HG02943 (cell line): ENCODE data around the gene CIBAR2.

Experiments
- ATAC-seq: cut with Tn5 transposase; IDR thresholded peaks from one replicate; pipeline ENCODE4 v1.9.1; 2021; ENCODE audit warnings: mild to moderate bottlenecking, low read depth, moderate library complexity; ENCODE audit not compliant: unreplicated experiment

Gene CIBAR2

GRCh38 chr16:85086347-85087291 is 25.7 kb downstream of the CIBAR2 start:
- no peak for ATAC-seq

- ATAC-seq = no peak
These were observed 26.6 kb downstream of the CIBAR2 start for GRCh38 chr16:85085721-85086120.

GRCh38 chr16:85084841-85085510 is 27.3 kb downstream of the CIBAR2 start:
- ATAC-seq = no peak

GRCh38 chr16:85083051-85083639 is 29.1 kb downstream of the CIBAR2 start:
- ATAC-seq = no peak

GRCh38 chr16:85082173-85083050 is 29.9 kb downstream of the CIBAR2 start:
- ATAC-seq = no peak

- ATAC-seq = no peak
These were observed 30.5 kb downstream of the CIBAR2 start for GRCh38 chr16:85081765-85082164.

GRCh38 chr16:85081038-85081437 is 31.2 kb downstream of the CIBAR2 start:
- no peak for ATAC-seq

- no peak for ATAC-seq
These were observed 32.3 kb downstream of the CIBAR2 start for GRCh38 chr16:85079785-85080570.

- ATAC-seq = no peak
These were observed 33.3 kb downstream of the CIBAR2 start for GRCh38 chr16:85078952-85079351.

- ATAC-seq = no peak
These were observed 34.0 kb downstream of the CIBAR2 start for GRCh38 chr16:85078226-85078625.

- ATAC-seq = no peak
These were observed 34.6 kb downstream of the CIBAR2 start for GRCh38 chr16:85077576-85078125.

GRCh38 chr16:85077039-85077438 is 35.2 kb downstream of the CIBAR2 start:
- no peak for ATAC-seq

- no peak for ATAC-seq
These were observed 36.9 kb downstream of the CIBAR2 start for GRCh38 chr16:85075236-85075924.

GRCh38 chr16:85074225-85074914 is 37.9 kb downstream of the CIBAR2 start:
- no peak for ATAC-seq

- ATAC-seq = no peak
These were observed 39.3 kb downstream of the CIBAR2 start for GRCh38 chr16:85072947-85073346.

- no peak for ATAC-seq
These were observed 40.0 kb downstream of the CIBAR2 start for GRCh38 chr16:85072076-85072860.

- no peak for ATAC-seq
These were observed 43.1 kb downstream of the CIBAR2 start for GRCh38 chr16:85069171-85069570.
